Uterus (tissue), 2 donors: Measurements from ENCODE around the gene MYOZ1.

Source experiments
- POLR2A ChIP-seq, 2 donors: fragments of 450-650 bp; IDR thresholded peaks; one replicate each; pipeline ENCODE4 v1.6.1; 2016; ENCODE audit warnings: antibody characterized with exemption in 2 of 2, mild to moderate bottlenecking in 1 of 2, moderate library complexity in 1 of 2
- TF ChIP-seq, protein P1 (sequence below), 4 experiments: fragments of 200-600 bp in 2 of 4; fragments of 450-650 bp in 2 of 4; sonication (generic) in 2 of 4; IDR thresholded peaks; one replicate each; pipeline ENCODE4 v1.5.1; 2016 to 2019; ENCODE audit warnings: antibody characterized with exemption in 4 of 4, mild to moderate bottlenecking in 2 of 4, moderate library complexity in 1 of 4

DNA sequence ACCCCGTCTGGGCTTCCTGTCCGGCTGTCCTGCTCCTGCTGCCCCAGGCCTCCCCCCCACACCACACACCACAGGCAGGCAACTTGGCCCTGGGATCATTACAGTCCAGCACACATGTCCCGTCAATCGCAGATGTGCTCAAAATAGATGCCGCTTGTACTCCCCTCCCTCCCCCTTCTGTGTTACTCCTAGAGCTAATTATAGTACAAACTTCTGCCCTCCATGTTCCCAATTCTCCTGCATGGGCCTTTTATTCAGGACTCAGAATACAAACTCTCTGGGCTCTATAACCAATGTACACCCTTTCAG is 14.7 kb upstream of the MYOZ1 start, which contains the start of gene SYNPO2L:
- no peak for TF ChIP-seq POLR2A (IDR thresholded peaks at IDR 0.05)
- TF ChIP-seq, protein P1, sequence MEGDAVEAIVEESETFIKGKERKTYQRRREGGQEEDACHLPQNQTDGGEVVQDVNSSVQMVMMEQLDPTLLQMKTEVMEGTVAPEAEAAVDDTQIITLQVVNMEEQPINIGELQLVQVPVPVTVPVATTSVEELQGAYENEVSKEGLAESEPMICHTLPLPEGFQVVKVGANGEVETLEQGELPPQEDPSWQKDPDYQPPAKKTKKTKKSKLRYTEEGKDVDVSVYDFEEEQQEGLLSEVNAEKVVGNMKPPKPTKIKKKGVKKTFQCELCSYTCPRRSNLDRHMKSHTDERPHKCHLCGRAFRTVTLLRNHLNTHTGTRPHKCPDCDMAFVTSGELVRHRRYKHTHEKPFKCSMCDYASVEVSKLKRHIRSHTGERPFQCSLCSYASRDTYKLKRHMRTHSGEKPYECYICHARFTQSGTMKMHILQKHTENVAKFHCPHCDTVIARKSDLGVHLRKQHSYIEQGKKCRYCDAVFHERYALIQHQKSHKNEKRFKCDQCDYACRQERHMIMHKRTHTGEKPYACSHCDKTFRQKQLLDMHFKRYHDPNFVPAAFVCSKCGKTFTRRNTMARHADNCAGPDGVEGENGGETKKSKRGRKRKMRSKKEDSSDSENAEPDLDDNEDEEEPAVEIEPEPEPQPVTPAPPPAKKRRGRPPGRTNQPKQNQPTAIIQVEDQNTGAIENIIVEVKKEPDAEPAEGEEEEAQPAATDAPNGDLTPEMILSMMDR (IDR thresholded peaks at IDR 0.05), result no peak
